GM18517 (cell line): Measurements from ENCODE around the gene RIMS1.
A peak's percentile ranks its signal among the peaks of the same experiment; 100 is the strongest.
"Not testable (repeated sequence)": the region's sequence is repeated elsewhere in the genome, so short reads cannot be mapped to it uniquely, and the experiment has no call there.

Experiments used
- ATAC-seq: cut with Tn5 transposase; IDR thresholded peaks from one replicate; pipeline ENCODE4 v1.9.1; 2021; ENCODE audit warnings: mild to moderate bottlenecking, moderate library complexity; ENCODE audit not compliant: unreplicated experiment

The RIMS1 gene

GRCh38 chr6:71979911-71980310 lies 93.6 kb downstream of the RIMS1 start:
- ATAC-seq, result no peak

GRCh38 chr6:71982389-71982788 lies 96.0 kb downstream of the RIMS1 start:
- peak; percentile 86 for ATAC-seq

- ATAC-seq, result no peak
Observed at GRCh38 chr6:71983131-71983530, 96.8 kb downstream of the RIMS1 start.

GRCh38 chr6:71994705-71995271 lies 108.4 kb downstream of the RIMS1 start:
- no peak for ATAC-seq

- no peak for ATAC-seq
Observed at GRCh38 chr6:71997341-71997740, 111.0 kb downstream of the RIMS1 start.

GRCh38 chr6:72002415-72002814 lies 116.1 kb downstream of the RIMS1 start:
- ATAC-seq, result no peak

GRCh38 chr6:72006591-72006990 lies 120.2 kb downstream of the RIMS1 start:
- not testable (repeated sequence) for ATAC-seq

- ATAC-seq, result no peak
Observed at GRCh38 chr6:72022830-72023229, 136.5 kb downstream of the RIMS1 start.

- ATAC-seq, result no peak
Observed at GRCh38 chr6:72031471-72031870, 145.1 kb downstream of the RIMS1 start.

- ATAC-seq, result no peak
Observed at GRCh38 chr6:72032086-72032485, 145.7 kb downstream of the RIMS1 start.

GRCh38 chr6:72035486-72035885 lies 149.1 kb downstream of the RIMS1 start:
- ATAC-seq, result no peak

GRCh38 chr6:72035966-72036365 lies 149.6 kb downstream of the RIMS1 start:
- ATAC-seq, result no peak

- no peak for ATAC-seq
Observed at GRCh38 chr6:72037006-72037405, 150.7 kb downstream of the RIMS1 start.

- no peak for ATAC-seq
Observed at GRCh38 chr6:72040111-72040510, 153.8 kb downstream of the RIMS1 start.

GRCh38 chr6:72042088-72042487 lies 155.7 kb downstream of the RIMS1 start:
- ATAC-seq, result no peak

GRCh38 chr6:72048080-72048479 lies 161.7 kb downstream of the RIMS1 start:
- no peak for ATAC-seq

- no peak for ATAC-seq
Observed at GRCh38 chr6:72049376-72049775, 163.0 kb downstream of the RIMS1 start.

GRCh38 chr6:72061286-72061685 lies 174.9 kb downstream of the RIMS1 start:
- no peak for ATAC-seq

- ATAC-seq, result no peak
Observed at GRCh38 chr6:72064399-72064975, 178.1 kb downstream of the RIMS1 start.

- ATAC-seq, result no peak
Observed at GRCh38 chr6:72078096-72078495, 191.7 kb downstream of the RIMS1 start.

- ATAC-seq, result no peak
Observed at GRCh38 chr6:72080260-72080941, 194.1 kb downstream of the RIMS1 start.

GRCh38 chr6:72081871-72082270 lies 195.5 kb downstream of the RIMS1 start:
- ATAC-seq, result no peak
